ENCODE results near the gene CEP290.

CEP290 gene

DNA sequence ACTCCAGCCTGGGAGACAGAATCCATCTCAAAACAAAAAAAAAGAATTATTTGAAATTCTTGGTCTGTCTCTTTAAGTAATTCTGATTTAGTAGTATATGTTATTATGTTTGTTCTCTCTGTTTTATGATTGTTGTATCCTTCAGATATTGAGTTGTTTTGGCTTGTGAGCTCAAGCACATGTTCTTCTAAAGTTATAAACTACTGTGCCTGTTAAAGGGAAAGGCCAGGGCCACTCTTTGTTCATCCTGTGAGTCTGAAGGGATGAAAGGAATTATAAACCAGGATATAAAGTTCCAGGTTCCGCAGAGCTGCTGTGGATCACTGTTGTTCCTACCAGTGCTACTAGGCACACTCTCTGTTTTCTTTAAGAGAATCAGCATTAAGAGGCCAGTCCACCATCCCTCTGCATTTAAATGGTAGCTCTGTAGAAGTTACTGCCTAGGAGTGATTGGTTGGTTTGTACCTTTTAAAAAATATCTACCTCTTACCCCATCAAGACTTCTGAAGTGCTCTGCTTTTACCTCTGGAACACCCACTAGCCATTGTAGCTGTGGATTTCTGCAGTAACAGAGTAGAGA is 14.3 kb upstream of the CEP290 start (continued):
- TF ChIP-seq, protein P1, sequence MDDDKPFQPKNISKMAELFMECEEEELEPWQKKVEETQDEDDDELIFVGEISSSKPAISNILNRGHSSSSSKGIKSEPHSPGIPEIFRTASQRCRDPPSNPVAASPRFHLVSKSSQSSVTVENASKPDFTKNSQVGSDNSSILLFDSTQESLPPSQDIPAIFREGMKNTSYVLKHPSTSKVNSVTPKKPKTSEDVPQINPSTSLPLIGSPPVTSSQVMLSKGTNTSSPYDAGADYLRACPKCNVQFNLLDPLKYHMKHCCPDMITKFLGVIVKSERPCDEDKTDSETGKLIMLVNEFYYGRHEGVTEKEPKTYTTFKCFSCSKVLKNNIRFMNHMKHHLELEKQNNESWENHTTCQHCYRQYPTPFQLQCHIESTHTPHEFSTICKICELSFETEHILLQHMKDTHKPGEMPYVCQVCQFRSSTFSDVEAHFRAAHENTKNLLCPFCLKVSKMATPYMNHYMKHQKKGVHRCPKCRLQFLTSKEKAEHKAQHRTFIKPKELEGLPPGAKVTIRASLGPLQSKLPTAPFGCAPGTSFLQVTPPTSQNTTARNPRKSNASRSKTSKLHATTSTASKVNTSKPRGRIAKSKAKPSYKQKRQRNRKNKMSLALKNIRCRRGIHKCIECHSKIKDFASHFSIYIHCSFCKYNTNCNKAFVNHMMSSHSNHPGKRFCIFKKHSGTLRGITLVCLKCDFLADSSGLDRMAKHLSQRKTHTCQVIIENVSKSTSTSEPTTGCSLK (tag by site-specific recombination; IDR thresholded peaks at IDR 0.05), result no peak
- TF ChIP-seq ZNF510 (tag by site-specific recombination; IDR thresholded peaks at IDR 0.05; ENCODE audit: insufficient replicate concordance) (no peak), GLIS1 (tag by site-specific recombination; IDR thresholded peaks at IDR 0.05) (no peak)

GRCh38 chr12:88153959-88154358 is 12.1 kb upstream of the CEP290 start:
- TF ChIP-seq ZNF654 (tag by site-specific recombination; IDR thresholded peaks at IDR 0.05; ENCODE audit: low read depth) (peak; percentile 30; the same call in 1 of the 2 replicates), ZNF510 (tag by site-specific recombination; IDR thresholded peaks at IDR 0.05; ENCODE audit: insufficient replicate concordance) (no peak), ZNF843 (tag by site-specific recombination; IDR thresholded peaks at IDR 0.05) (no peak), ZNF529 (tag by site-specific recombination; IDR thresholded peaks at IDR 0.05; ENCODE audit: insufficient replicate concordance) (no peak), PRDM4 (tag by site-specific recombination; IDR thresholded peaks at IDR 0.05) (no peak)
- Histone ChIP-seq H3K9me3 (ENCODE audit: control insufficient read depth, insufficient read depth, low read depth, low read length) (no peaks in the 10 kb centered on the region), H3K27ac (ENCODE audit: extremely low read depth, low read depth, low read length) (no peak overlapping the region), H3K4me1 (ENCODE audit: control insufficient read depth, insufficient read depth, low read length) (no peaks in the 10 kb centered on the region), H3K4me3 (ENCODE audit: low read depth, low read length) (no peak overlapping the region), H3K36me3 (ENCODE audit: control insufficient read depth in 2 of 2, insufficient read depth in 1 of 2, low read length in 2 of 2) (peaks cover 11 to 15% of the 10 kb centered on the region in 2 experiments)
- POLR2A ChIA-PET, result no interaction called here
- CTCF ChIA-PET, result interaction anchor here (0.6 to 2.8 kb wide), 5 partner anchors 239 to 864 kb away, joined by 3 to 12 read pairs (median 4); no protein-coding TSS in a partner anchor

DNA sequence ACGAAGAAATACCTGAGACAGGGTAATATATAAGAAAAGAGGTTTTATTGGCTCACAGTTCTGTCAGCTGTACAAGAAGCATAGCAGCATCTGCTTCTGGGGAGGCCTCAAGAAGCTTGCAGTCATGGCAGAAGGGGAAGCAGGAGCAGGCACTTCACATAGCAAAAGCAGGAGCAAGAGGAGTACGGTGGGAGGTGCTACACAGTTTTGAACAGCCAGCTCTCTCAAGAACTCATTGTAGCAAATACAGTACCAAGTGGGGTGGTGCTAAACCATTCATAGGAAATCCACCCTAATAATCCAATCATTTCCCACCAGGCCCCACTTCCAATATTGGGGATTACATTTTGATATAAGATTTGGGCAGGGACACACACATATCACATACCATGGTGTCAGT is 8.2 kb upstream of the CEP290 start:
- POLR2A ChIA-PET, result no interaction called here
- H3K36me3 ChIP-seq (ENCODE audit: control insufficient read depth in 2 of 2, insufficient read depth in 1 of 2, low read length in 2 of 2), result peaks cover 0 to 16% of the 10 kb centered on the region in 2 experiments; a peak in 2 of 3 replicates

More for the DNA sequence above, 8.2 kb upstream of the CEP290 start:
- Histone ChIP-seq H3K4me3 (ENCODE audit: low read depth, low read length) (no peak overlapping the region), H3K9me3 (ENCODE audit: control insufficient read depth, insufficient read depth, low read depth, low read length) (no peaks in the 10 kb centered on the region), H3K4me1 (ENCODE audit: control insufficient read depth, insufficient read depth, low read length) (peaks cover 1% of the 10 kb centered on the region), H3K27ac (ENCODE audit: extremely low read depth, low read depth, low read length) (no peak overlapping the region)
- TF ChIP-seq ZNF561 (tag by site-specific recombination; IDR thresholded peaks at IDR 0.05; ENCODE audit: borderline replicate concordance), result no peak
- TF ChIP-seq ZNF341 (tag by site-specific recombination; IDR thresholded peaks at IDR 0.05; ENCODE audit: low read depth), result peak; percentile 69
- TF ChIP-seq ZNF473 (tag by site-specific recombination; IDR thresholded peaks at IDR 0.05), result no peak
- TF ChIP-seq, protein P2, sequence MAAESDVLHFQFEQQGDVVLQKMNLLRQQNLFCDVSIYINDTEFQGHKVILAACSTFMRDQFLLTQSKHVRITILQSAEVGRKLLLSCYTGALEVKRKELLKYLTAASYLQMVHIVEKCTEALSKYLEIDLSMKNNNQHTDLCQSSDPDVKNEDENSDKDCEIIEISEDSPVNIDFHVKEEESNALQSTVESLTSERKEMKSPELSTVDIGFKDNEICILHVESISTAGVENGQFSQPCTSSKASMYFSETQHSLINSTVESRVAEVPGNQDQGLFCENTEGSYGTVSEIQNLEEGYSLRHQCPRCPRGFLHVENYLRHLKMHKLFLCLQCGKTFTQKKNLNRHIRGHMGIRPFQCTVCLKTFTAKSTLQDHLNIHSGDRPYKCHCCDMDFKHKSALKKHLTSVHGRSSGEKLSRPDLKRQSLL (tag by site-specific recombination; IDR thresholded peaks at IDR 0.05), result no peak
- no peak for TF ChIP-seq ZNF18 (tag by site-specific recombination; IDR thresholded peaks at IDR 0.05)
- TF ChIP-seq, protein P3, sequence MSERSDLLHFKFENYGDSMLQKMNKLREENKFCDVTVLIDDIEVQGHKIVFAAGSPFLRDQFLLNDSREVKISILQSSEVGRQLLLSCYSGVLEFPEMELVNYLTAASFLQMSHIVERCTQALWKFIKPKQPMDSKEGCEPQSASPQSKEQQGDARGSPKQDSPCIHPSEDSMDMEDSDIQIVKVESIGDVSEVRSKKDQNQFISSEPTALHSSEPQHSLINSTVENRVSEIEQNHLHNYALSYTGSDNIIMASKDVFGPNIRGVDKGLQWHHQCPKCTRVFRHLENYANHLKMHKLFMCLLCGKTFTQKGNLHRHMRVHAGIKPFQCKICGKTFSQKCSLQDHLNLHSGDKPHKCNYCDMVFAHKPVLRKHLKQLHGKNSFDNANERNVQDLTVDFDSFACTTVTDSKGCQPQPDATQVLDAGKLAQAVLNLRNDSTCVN (tag by site-specific recombination; optimal IDR thresholded peaks at IDR 0.05), result no peak
- CTCF ChIA-PET, result interaction anchor here (0.6 kb wide), 2 partner anchors 100 to 238 kb away, joined by 3 read pairs; no protein-coding TSS in a partner anchor

All from HEK293 (cell line).